T-helper 2 cell treated with Interferon-gamma antibody and Interleukin-4, amounts not matched to agents 5 μg/mL and 100 μg/mL, for 36 hours (primary cell): ENCODE data around the gene USH1G.

Experiments
- DNase-seq: peaks from one replicate; pipeline ENCODE4 v3.0.0; 2021; ENCODE audit warnings: low spot score
- H3K27ac Mint-ChIP-seq: one replicate; pipeline ENCODE4 v1.8.0; 2021; ENCODE audit warnings: mild to moderate bottlenecking, mixed read lengths
- H3K27me3 Mint-ChIP-seq: one replicate; pipeline ENCODE4 v1.8.0; 2021; ENCODE audit warnings: low read depth, mixed read lengths
- H3K36me3 Mint-ChIP-seq: one replicate; pipeline ENCODE4 v1.8.0; 2021; ENCODE audit warnings: low read depth, mixed read lengths
- H3K4me1 Mint-ChIP-seq: one replicate; pipeline ENCODE4 v1.8.0; 2021; ENCODE audit warnings: low read depth, mixed read lengths
- H3K4me3 Mint-ChIP-seq: one replicate; pipeline ENCODE4 v1.8.0; 2022; ENCODE audit warnings: mild to moderate bottlenecking, moderate library complexity, mixed read lengths
- H3K9me3 Mint-ChIP-seq: one replicate; pipeline ENCODE4 v1.8.0; 2021; ENCODE audit warnings: mixed read lengths

USH1G gene

GRCh38 chr17:74947041-74947754 is 24.1 kb upstream of the USH1G start:
- Mint-ChIP-seq H3K36me3 (no peaks in the 10 kb centered on the region), H3K9me3 (no peaks in the 10 kb centered on the region), H3K27ac (no peak overlapping the region), H3K4me1 (no peaks in the 10 kb centered on the region), H3K27me3 (peaks cover 9% of the 10 kb centered on the region), H3K4me3 (no peak overlapping the region)
- DNase-seq: no peak

DNA sequence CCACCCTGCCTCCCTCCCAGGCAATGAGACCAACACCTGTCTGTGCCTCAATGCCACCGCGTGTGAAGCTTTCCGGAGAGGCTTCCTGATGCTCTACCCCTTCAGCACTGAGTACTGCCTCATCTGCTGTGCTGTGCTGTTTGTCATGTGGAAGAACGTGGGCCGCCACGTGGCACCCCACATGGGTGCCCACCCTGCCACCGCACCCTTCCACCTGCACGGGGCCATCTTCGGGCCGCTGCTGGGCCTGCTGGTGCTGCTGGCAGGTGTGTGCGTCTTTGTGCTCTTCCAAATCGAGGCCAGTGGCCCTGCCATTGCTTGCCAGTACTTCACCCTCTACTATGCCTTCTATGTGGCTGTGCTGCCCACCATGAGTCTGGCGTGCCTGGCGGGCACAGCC is 23.6 kb upstream of the USH1G start:
- Mint-ChIP-seq H3K27me3 (peaks cover 9% of the 10 kb centered on the region), H3K4me3 (no peak overlapping the region), H3K27ac (no peak overlapping the region), H3K4me1 (no peaks in the 10 kb centered on the region), H3K9me3 (no peaks in the 10 kb centered on the region), H3K36me3 (no peaks in the 10 kb centered on the region)
- no peak for DNase-seq

GRCh38 chr17:74945543-74945942 is 22.5 kb upstream of the USH1G start:
- no peak for DNase-seq
- Mint-ChIP-seq H3K9me3 (no peaks in the 10 kb centered on the region), H3K27me3 (peaks cover 9% of the 10 kb centered on the region), H3K4me1 (no peaks in the 10 kb centered on the region), H3K27ac (no peak overlapping the region), H3K4me3 (no peak overlapping the region), H3K36me3 (no peaks in the 10 kb centered on the region)

GRCh38 chr17:74943808-74944522 is 20.9 kb upstream of the USH1G start:
- Mint-ChIP-seq H3K9me3 (no peaks in the 10 kb centered on the region), H3K27ac (no peak overlapping the region), H3K36me3 (no peaks in the 10 kb centered on the region), H3K4me1 (peaks cover 1% of the 10 kb centered on the region), H3K27me3 (peaks cover 12% of the 10 kb centered on the region), H3K4me3 (no peak overlapping the region)
- no peak for DNase-seq

GRCh38 chr17:74941128-74941725 is 18.2 kb upstream of the USH1G start:
- H3K27me3 Mint-ChIP-seq: peaks cover 37% of the 10 kb centered on the region
- DNase-seq: no peak
- H3K4me3 Mint-ChIP-seq: no peak overlapping the region
- H3K27ac Mint-ChIP-seq: no peak overlapping the region
- peaks cover 1% of the 10 kb centered on the region for H3K4me1 Mint-ChIP-seq
- H3K9me3 Mint-ChIP-seq: no peaks in the 10 kb centered on the region
- no peaks in the 10 kb centered on the region for H3K36me3 Mint-ChIP-seq

GRCh38 chr17:74939534-74939933 is 16.5 kb upstream of the USH1G start:
- Mint-ChIP-seq H3K4me1 (peaks cover 1% of the 10 kb centered on the region), H3K36me3 (no peaks in the 10 kb centered on the region), H3K9me3 (no peaks in the 10 kb centered on the region), H3K4me3 (no peak overlapping the region), H3K27ac (no peak overlapping the region), H3K27me3 (peaks cover 38% of the 10 kb centered on the region)
- DNase-seq: no peak

- H3K27me3 Mint-ChIP-seq: peaks cover 44% of the 10 kb centered on the region
Measured at GRCh38 chr17:74938194-74938950, 15.3 kb upstream of the USH1G start.

DNA sequence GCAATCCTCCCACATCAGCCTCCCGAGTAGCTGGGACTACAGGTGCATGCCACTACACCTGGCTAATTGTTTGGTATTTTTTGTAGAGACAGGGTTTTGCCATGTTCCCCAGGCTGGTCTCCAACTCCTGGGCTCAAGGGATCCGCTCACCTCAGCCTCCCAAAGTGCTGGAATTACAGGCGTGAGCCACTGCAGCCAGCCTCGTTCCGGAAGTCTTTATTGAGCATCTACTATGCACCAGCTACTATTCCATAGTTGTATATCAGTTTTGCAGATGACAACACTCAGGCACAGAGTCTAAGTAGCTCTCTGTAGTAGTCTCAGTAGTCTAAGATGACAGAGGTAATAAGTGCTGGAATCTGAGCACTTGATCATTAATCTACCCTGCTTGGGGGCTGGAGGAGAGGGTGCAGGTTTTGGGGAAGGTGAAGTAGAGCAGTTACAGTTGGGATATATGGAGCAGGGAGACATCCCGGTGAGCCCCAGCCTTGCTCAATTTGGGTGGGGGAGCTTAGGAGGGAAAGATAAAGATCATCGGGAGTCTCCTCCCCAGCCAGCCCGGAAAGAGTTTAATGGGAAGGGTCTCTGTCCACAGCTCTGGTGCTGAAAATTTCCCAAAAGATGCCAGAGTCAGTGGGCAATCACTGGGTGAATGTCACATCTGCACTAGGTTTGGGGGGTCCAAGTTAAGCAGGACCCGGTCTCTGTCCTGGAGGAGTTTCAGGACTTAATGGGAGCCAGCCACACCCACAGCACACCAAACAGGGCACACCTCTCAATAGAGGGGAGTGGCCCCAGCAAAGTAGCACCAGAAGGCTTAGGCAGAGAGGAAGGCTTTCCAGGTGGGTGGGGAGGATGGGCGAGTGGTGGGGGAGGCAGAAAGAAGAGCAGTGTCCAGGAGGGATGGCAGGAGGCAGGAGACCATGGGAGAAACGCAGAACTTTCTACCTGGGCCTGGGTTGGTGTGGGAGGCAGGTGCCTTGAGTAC is 14.3 kb upstream of the USH1G start:
- Mint-ChIP-seq H3K9me3 (no peaks in the 10 kb centered on the region), H3K4me1 (peaks cover 1% of the 10 kb centered on the region), H3K27me3 (peaks cover 54% of the 10 kb centered on the region), H3K4me3 (no peak overlapping the region), H3K27ac (no peak overlapping the region), H3K36me3 (no peaks in the 10 kb centered on the region)
- DNase-seq: no peak

More at GRCh38 chr17:74938194-74938950, 15.3 kb upstream of the USH1G start:
- Mint-ChIP-seq H3K4me1 (peaks cover 1% of the 10 kb centered on the region), H3K9me3 (no peaks in the 10 kb centered on the region), H3K36me3 (no peaks in the 10 kb centered on the region), H3K4me3 (no peak overlapping the region), H3K27ac (no peak overlapping the region)
- DNase-seq: no peak

DNA sequence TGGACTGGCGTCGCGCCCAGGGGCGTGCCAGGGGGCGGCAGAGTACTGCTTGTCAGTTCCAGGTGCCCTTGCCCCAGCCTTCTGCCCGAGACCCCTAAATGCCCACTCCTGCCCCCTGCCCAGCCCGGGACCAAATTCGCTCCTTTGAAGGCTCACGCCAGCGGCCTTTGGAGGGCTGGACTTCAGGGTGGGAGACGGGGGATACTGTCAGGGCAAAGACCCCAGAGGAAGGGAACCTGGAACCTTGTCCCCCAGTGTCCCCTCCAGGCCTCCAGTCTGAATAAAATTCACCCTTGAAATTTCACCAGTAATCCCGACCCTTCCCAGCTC is 13.4 kb upstream of the USH1G start:
- H3K4me3 Mint-ChIP-seq: no peak overlapping the region
- H3K9me3 Mint-ChIP-seq: no peaks in the 10 kb centered on the region
- H3K36me3 Mint-ChIP-seq: no peaks in the 10 kb centered on the region
- peaks cover 62% of the 10 kb centered on the region for H3K27me3 Mint-ChIP-seq
- no peak for DNase-seq
- H3K27ac Mint-ChIP-seq: no peak overlapping the region
- peaks cover 1% of the 10 kb centered on the region for H3K4me1 Mint-ChIP-seq

GRCh38 chr17:74935585-74936469 is 12.8 kb upstream of the USH1G start, which contains the start of gene OTOP3:
Gene OTOP3, plus strand, starts transcription at chr17:74935898. Its CDS starts 24 bp downstream, at chr17:74935922.
- H3K27me3 Mint-ChIP-seq: peaks cover 68% of the 10 kb centered on the region
- H3K4me1 Mint-ChIP-seq: peaks cover 4% of the 10 kb centered on the region
- no peaks in the 10 kb centered on the region for H3K9me3 Mint-ChIP-seq
- H3K36me3 Mint-ChIP-seq: no peaks in the 10 kb centered on the region
- DNase-seq: no peak
- H3K4me3 Mint-ChIP-seq: no peak within 1 kb of the TSS
- no peak within 1 kb of the TSS for H3K27ac Mint-ChIP-seq

DNA sequence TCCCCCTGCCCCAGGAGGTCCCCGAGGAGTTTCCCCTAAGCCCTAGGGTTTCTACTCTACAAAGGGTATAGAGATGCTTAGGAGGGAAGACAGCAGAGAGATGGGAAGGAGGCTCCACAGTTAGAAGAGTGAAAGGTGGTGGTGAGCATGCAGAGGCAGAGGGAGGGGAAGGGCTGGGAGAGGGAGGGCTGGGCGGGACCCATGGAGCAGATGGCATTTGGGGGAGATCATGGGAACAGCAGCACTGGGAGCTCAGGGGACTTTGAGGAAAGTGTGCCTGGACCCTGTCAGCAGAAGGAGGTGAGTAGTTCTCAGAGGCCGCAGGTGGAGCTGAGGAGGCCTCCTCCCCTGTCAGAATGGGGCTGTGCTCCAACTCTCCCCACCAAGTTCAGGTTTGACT is 12.0 kb upstream of the USH1G start:
- Mint-ChIP-seq H3K27ac (no peak overlapping the region), H3K27me3 (peaks cover 68% of the 10 kb centered on the region), H3K9me3 (no peaks in the 10 kb centered on the region), H3K4me1 (peaks cover 4% of the 10 kb centered on the region), H3K36me3 (no peaks in the 10 kb centered on the region), H3K4me3 (no peak overlapping the region)
- DNase-seq: no peak

DNA sequence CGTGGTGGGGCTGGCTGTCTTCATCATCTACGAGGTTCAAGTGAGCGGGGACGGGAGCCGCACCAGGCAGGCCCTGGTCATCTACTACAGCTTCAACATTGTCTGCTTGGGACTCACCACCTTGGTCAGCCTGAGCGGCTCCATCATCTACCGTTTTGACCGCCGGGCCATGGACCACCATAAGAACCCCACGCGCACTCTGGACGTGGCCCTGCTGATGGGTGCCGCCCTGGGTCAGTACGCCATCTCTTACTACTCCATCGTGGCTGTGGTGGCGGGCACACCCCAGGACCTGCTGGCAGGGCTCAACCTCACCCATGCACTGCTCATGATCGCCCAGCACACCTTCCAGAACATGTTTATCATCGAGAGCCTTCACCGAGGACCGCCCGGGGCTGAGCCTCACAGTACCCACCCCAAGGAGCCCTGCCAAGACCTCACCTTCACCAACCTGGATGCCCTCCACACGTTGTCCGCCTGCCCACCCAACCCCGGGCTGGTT is 7.5 kb upstream of the USH1G start:
- Mint-ChIP-seq H3K27me3 (peaks cover 70% of the 10 kb centered on the region), H3K27ac (no peak overlapping the region), H3K36me3 (no peaks in the 10 kb centered on the region), H3K4me3 (no peak overlapping the region), H3K9me3 (no peaks in the 10 kb centered on the region), H3K4me1 (peaks cover 3% of the 10 kb centered on the region)
- no peak for DNase-seq
